OCI-LY7 (cell line): ENCODE data around the gene ANLN. TPM values are rescaled to one million over a fixed set of nuclear protein-coding genes. Genes with fewer than 3 reads are reported as not detected.

Experiments used
- BruUV-seq: library from RNA; stranded (reverse); fragments of 400-500 nt; replicated peaks from 2 replicates; lab custom pipeline; 2021; lab: Mats Ljungman, UMichigan
- CTCF ChIA-PET: fragments of 300-600 bp; sonication (Branson Sonifier 250); formaldehyde crosslinking; loops from one replicate; lab custom pipeline; 2022; ENCODE audit warnings: antibody characterized with exemption; ENCODE audit not compliant: unreplicated experiment; lab: Charles Lee
- POLR2A ChIA-PET: fragments of 300-600 bp; sonication (Branson Sonifier 250); formaldehyde crosslinking; loops from one replicate; lab custom pipeline; 2022; ENCODE audit warnings: antibody characterized with exemption; lab: Charles Lee
- DNase-seq: peaks from one replicate; pipeline ENCODE4 v3.0.0-alpha.2; 2015; ENCODE audit warnings: low spot score
- H2AFZ ChIP-seq: fragments of 200-600 bp; sonication (generic), shearing (Covaris generic); 2 replicates; pipeline ENCODE4 v1.6.1; 2014; ENCODE audit warnings: mild to moderate bottlenecking, antibody characterized with exemption, low read length, moderate library complexity
- H3K27ac ChIP-seq: fragments of 200-600 bp; sonication (generic); 2 replicates; pipeline ENCODE4 v1.5.1; 2014; ENCODE audit warnings: mixed run types, low read depth, mild to moderate bottlenecking, moderate library complexity, low read length, inconsistent platforms; ENCODE audit not compliant: poor library complexity, severe bottlenecking
- H3K36me3 ChIP-seq: fragments of 200-600 bp; sonication (generic); 2 replicates; pipeline ENCODE4 v1.6.1; 2014; ENCODE audit warnings: mild to moderate bottlenecking, antibody characterized with exemption, low read length, moderate library complexity, mixed read lengths; ENCODE audit not compliant: insufficient read depth
- H3K4me1 ChIP-seq: fragments of 200-600 bp; sonication (generic); 2 replicates; pipeline ENCODE4 v1.5.1; 2014; ENCODE audit warnings: mild to moderate bottlenecking, low read length; ENCODE audit not compliant: insufficient read depth, poor library complexity, severe bottlenecking
- H3K4me2 ChIP-seq: fragments of 200-600 bp; sonication (generic); 2 replicates; pipeline ENCODE4 v1.6.1; 2014; ENCODE audit warnings: mild to moderate bottlenecking, low read length
- H3K4me3 ChIP-seq: fragments of 200-600 bp; sonication (generic); 2 replicates; pipeline ENCODE4 v1.5.1; 2014; ENCODE audit warnings: mild to moderate bottlenecking, low read depth, low read length; ENCODE audit not compliant: poor library complexity, severe bottlenecking
- H3K79me2 ChIP-seq: fragments of 200-600 bp; sonication (generic); 2 replicates; pipeline ENCODE4 v1.6.1; 2016; ENCODE audit warnings: low read depth, mild to moderate bottlenecking, low read length, moderate library complexity, mixed read lengths; ENCODE audit not compliant: insufficient read depth
- H3K9me2 ChIP-seq: fragments of 200-600 bp; sonication (generic); 2 replicates; pipeline ENCODE4 v1.6.1; 2016; ENCODE audit warnings: mild to moderate bottlenecking, low read length, mixed read lengths; ENCODE audit not compliant: insufficient read depth
- H3K9me3 ChIP-seq: fragments of 200-600 bp; sonication (generic); 2 replicates; pipeline ENCODE4 v1.6.1; 2014; ENCODE audit warnings: mild to moderate bottlenecking, mixed run types, low read length, mixed read lengths
- H4K20me1 ChIP-seq: fragments of 200-600 bp; sonication (generic); 2 replicates; pipeline ENCODE4 v1.6.1; 2014; ENCODE audit warnings: mild to moderate bottlenecking, antibody characterized with exemption, low read length, moderate library complexity, mixed read lengths; ENCODE audit not compliant: insufficient read depth
- EZH2phosphoT487 ChIP-seq: fragments of 200-600 bp; sonication (generic); IDR thresholded peaks from 2 replicates; pipeline ENCODE4 v1.6.1; 2018; ENCODE audit warnings: low read depth, borderline replicate concordance, mild to moderate bottlenecking, mixed run types, antibody characterized with exemption, low read length, moderate library complexity, mixed read lengths
- intact Hi-C: fragments of 100-400 bp; cut with micrococcal nuclease; formaldehyde crosslinking; loops from one replicate; pipeline ENCODE4 v1.10.0; 2022; ENCODE audit not compliant: unreplicated experiment
- total RNA-seq, 2 experiments: library from RNA; depleted of rRNA in 1 of 2; stranded (reverse); fragments of >200 nt in 1 of 2; shearing (Covaris generic) in 1 of 2; gene quantifications; 2 replicates each; pipeline ENCODE4 v1.2.3, GENCODE V29; 2014 to 2022
- TF ChIP-seq, protein P1 (sequence below): fragments of 200-600 bp; sonication (generic); conservative IDR thresholded peaks from 2 replicates; pipeline ENCODE4 v1.5.1; 2014; ENCODE audit warnings: mild to moderate bottlenecking, antibody characterized with exemption, low read length, moderate library complexity, mixed read lengths

ANLN gene
- total RNA-seq, 2 experiments from 2014 or later = 56.5 to 71.0 TPM

DNA sequence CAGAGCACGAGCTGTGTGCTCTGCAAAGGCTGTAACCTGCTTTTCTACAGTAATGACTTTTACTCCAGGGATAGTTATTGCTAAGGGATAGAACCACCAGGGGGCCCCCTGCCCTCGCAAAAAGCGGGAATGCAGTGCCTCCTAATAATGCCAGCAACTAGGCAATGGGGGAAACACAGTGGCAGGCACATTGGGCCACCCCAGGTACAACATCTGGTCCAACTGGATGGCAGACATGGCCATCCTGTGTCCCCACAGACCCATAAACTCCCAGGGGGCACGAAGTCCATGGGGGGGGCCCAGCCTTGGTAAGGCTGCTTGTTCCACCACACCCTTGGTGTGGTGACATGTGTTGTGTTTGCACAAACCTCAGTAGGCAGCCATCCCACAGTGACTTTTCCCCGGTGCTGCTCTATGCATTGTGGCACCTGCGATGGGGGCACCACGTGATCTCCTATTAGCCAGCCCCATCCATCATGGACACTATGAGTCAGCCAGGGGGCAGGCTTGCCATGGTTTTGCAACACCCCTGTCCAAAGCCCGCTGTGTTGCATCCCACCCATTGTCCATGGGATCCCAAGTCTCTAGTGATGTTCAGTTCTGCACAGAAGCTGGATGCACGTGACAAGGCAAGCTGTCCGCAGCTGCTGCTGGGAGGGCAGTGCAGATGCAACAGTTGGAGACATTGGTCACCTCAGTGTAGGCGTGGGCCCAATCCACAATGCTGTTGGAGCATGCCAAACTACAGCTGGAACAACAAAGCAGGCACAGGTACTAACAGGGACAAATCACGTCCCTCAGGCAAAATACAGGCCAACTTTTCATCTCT is 84.0 kb downstream of the ANLN start:
- Histone ChIP-seq H3K4me1 (no peaks in the 10 kb centered on the region), H3K79me2 (no peaks in the 10 kb centered on the region), H3K4me3 (no peak overlapping the region), H2AFZ (no peak overlapping the region; the same call in 1 of the 2 replicates), H4K20me1 (no peaks in the 10 kb centered on the region), H3K9me3 (no peaks in the 10 kb centered on the region), H3K36me3 (no peaks in the 10 kb centered on the region), H3K4me2 (no peak overlapping the region), H3K9me2 (no peaks in the 10 kb centered on the region), H3K27ac (no peak overlapping the region)
- CTCF ChIA-PET = no interaction called here
- POLR2A ChIA-PET = no interaction called here
- intact Hi-C loops = no loop called here
- no peak for TF ChIP-seq EZH2phosphoT487
- TF ChIP-seq, protein P1, sequence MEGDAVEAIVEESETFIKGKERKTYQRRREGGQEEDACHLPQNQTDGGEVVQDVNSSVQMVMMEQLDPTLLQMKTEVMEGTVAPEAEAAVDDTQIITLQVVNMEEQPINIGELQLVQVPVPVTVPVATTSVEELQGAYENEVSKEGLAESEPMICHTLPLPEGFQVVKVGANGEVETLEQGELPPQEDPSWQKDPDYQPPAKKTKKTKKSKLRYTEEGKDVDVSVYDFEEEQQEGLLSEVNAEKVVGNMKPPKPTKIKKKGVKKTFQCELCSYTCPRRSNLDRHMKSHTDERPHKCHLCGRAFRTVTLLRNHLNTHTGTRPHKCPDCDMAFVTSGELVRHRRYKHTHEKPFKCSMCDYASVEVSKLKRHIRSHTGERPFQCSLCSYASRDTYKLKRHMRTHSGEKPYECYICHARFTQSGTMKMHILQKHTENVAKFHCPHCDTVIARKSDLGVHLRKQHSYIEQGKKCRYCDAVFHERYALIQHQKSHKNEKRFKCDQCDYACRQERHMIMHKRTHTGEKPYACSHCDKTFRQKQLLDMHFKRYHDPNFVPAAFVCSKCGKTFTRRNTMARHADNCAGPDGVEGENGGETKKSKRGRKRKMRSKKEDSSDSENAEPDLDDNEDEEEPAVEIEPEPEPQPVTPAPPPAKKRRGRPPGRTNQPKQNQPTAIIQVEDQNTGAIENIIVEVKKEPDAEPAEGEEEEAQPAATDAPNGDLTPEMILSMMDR = peak; percentile 78
- peak; percentile 28 for DNase-seq
- no TSS peak for BruUV-seq

DNA sequence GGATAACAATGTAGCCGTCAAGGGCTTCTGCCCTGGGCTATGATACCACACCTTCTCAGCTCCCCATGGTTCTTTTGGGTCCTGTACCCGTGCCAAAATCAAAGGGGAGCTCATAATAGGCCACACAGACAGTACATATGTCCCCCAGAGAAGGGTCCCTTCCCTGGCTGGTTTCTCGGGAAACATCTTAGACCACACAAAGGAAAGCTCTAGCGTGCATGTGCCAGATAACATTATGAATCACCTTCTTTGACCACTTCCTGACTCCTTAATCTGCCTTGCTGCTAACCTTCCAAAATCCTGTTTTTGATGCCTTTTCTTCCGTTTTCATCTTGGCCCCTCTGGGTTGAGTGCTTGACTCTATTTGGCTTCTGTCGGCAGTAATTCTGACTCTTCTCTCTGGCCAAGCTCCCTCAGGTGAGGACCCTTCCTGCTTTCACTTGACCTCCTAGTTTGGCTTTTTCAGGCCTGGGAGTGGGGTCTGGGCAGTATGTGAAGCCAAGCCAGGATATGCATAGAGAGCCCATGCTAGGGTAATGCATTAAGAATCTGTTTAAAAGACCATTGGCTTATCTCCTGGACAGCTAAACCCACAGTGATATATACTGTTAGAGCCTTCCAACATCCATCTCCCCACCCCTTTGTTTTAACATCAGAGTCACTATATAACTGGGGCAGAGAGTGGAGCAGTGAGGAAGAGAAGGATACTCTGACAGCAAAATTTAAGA is 84.8 kb downstream of the ANLN start:
- POLR2A ChIA-PET = no interaction called here
- TF ChIP-seq, protein P1 = no peak
- no peak for TF ChIP-seq EZH2phosphoT487

DNA sequence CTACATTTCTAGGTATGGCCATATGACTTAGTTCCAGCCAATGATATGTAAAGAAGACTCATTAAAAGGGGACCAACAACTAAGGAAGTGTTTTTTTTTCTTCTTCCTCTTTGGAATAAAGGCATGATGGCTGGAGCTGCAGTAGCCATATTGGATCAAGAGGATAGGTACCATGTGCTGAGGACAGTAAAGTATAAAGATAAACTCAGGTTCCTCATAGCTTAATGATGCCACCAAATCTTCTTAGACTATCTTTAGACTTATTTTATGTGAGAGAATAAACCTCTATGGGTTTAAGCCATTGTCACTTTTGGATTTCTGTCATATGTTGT is 85.3 kb downstream of the ANLN start:
- TF ChIP-seq EZH2phosphoT487 = no peak
- TF ChIP-seq, protein P1 = no peak
- H3K79me2 ChIP-seq = no peaks in the 10 kb centered on the region
- no peak overlapping the region for H2AFZ ChIP-seq
- CTCF ChIA-PET = no interaction called here
- POLR2A ChIA-PET = interaction anchor here (0.5 to 0.7 kb wide), 2 partner anchors 14 to 844 kb away, joined by 3 to 4 read pairs; no protein-coding TSS in a partner anchor
- DNase-seq = no peak
- no peaks in the 10 kb centered on the region for H3K36me3 ChIP-seq
- no peaks in the 10 kb centered on the region for H4K20me1 ChIP-seq
- H3K4me2 ChIP-seq = no peak overlapping the region
- no peaks in the 10 kb centered on the region for H3K9me3 ChIP-seq
- intact Hi-C loops = no loop called here
- H3K4me1 ChIP-seq = no peaks in the 10 kb centered on the region
- H3K27ac ChIP-seq = no peak overlapping the region
- no peak overlapping the region for H3K4me3 ChIP-seq
- BruUV-seq = no TSS peak
- no peaks in the 10 kb centered on the region for H3K9me2 ChIP-seq

More for the DNA sequence above, 84.8 kb downstream of the ANLN start:
- BruUV-seq = no TSS peak
- Histone ChIP-seq H3K4me3 (no peak overlapping the region), H3K36me3 (no peaks in the 10 kb centered on the region), H3K9me3 (no peaks in the 10 kb centered on the region), H3K79me2 (no peaks in the 10 kb centered on the region), H2AFZ (no peak overlapping the region; the same call in 1 of the 2 replicates), H4K20me1 (no peaks in the 10 kb centered on the region), H3K4me2 (no peak overlapping the region), H3K27ac (no peak overlapping the region), H3K4me1 (no peaks in the 10 kb centered on the region), H3K9me2 (no peaks in the 10 kb centered on the region)
- CTCF ChIA-PET = no interaction called here
- intact Hi-C loops = no loop called here
- DNase-seq = no peak
